NT2/D1 (cell line): Measurements from ENCODE around the gene SECTM1.

ENCODE experiments used
- SUZ12 ChIP-seq: IDR thresholded peaks from 2 replicates; pipeline ENCODE4 v1.6.1; 2011; ENCODE audit not compliant: insufficient read length, insufficient read depth; ENCODE audit errors: extremely low read depth
- YY1 ChIP-seq: IDR thresholded peaks from 2 replicates; pipeline ENCODE4 v1.6.1; 2011; ENCODE audit not compliant: insufficient read length, insufficient read depth
- ZNF274 ChIP-seq: IDR thresholded peaks from 2 replicates; pipeline ENCODE4 v1.6.1; 2011; ENCODE audit warnings: mild to moderate bottlenecking, low read depth, low read length

DNA sequence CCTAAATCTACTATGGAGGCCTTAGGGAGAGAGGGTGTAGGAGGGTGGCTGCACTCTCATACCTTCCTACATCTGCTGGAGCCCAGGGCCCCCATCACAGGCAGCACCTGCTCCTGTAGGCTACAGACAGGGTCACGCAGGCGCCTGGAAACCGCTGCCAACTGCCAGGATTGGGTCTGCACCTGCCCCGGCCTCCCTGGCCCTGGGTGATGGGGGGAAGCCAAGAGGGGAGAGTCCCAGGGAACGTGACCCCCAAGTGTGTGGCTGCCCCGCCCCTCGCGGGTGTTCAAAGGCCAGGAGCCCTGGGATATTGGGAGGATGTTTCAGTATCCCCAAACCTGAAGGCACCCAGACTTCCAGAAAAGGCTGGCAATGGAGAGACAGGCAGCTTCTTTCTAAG lies 19.9 kb upstream of the SECTM1 start:
- no peak for TF ChIP-seq YY1
- no peak for TF ChIP-seq ZNF274
- TF ChIP-seq SUZ12, result no peak
